Measurements from ENCODE around the gene ELOVL6. TPM values are rescaled to one million over a fixed set of nuclear protein-coding genes. Genes with fewer than 3 reads are reported as not detected.
"Not testable (repeated sequence)": the region's sequence is repeated elsewhere in the genome, so short reads cannot be mapped to it uniquely, and the experiment has no call there.

Gene ELOVL6
- total RNA-seq, 1 donor from 2014 or later = 51.6 TPM

DNA sequence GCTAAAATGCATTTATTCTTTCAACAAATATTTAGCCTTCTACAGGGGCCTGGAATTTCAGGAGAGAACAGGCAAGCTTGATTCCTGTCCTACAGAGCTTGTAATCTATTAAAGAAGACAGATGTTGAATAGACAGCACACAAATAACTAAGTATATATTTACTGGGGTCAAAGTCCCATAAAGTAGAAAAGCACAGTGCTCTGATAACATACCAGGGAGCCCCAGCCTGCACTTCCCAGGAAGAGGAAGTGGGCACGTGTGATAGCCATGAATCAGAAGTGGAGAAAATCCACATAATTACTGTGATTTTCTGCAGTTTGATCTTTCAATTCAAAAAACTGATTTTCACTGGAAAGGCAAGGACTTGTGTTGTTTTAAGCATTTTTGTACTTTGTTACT is 156.7 kb downstream of the ELOVL6 start:
- TF ChIP-seq, protein P1, sequence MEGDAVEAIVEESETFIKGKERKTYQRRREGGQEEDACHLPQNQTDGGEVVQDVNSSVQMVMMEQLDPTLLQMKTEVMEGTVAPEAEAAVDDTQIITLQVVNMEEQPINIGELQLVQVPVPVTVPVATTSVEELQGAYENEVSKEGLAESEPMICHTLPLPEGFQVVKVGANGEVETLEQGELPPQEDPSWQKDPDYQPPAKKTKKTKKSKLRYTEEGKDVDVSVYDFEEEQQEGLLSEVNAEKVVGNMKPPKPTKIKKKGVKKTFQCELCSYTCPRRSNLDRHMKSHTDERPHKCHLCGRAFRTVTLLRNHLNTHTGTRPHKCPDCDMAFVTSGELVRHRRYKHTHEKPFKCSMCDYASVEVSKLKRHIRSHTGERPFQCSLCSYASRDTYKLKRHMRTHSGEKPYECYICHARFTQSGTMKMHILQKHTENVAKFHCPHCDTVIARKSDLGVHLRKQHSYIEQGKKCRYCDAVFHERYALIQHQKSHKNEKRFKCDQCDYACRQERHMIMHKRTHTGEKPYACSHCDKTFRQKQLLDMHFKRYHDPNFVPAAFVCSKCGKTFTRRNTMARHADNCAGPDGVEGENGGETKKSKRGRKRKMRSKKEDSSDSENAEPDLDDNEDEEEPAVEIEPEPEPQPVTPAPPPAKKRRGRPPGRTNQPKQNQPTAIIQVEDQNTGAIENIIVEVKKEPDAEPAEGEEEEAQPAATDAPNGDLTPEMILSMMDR (conservative IDR thresholded peaks at IDR 0.05) = no peak
- Mint-ChIP-seq H3K4me1 (ENCODE audit: unreplicated experiment) (peaks cover 31% of the 10 kb centered on the region), H3K4me3 (no peak overlapping the region), H3K36me3 (peaks cover 1% of the 10 kb centered on the region), H3K27ac (no peak overlapping the region), H3K9me3 (no peaks in the 10 kb centered on the region), H3K27me3 (no peaks in the 10 kb centered on the region)
- DNase-seq (ENCODE audit: extremely low spot score, unreplicated experiment) = no peak

DNA sequence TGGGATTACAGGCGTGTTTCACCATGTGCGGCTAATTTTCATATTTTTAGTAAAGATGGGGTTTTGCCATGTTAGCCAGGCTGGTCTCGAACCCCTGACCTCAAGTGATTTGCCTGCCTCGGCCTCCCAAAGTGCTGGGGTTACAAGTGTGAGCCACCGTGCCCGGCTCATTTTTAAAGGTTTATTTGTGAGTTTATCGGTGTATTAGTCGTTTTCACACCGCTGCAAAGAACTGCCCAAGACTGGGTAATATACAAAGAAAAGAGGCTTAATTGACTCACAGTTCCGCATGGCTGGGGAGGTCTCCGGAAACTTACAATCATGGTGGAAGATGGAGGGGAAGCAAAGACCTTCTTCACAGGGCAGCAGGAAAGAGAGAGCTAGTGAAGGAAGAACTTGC is 159.3 kb downstream of the ELOVL6 start:
- not testable (repeated sequence) for H3K27ac Mint-ChIP-seq; DNase-seq (ENCODE audit: extremely low spot score, unreplicated experiment); H3K36me3 Mint-ChIP-seq; H3K27me3 Mint-ChIP-seq; H3K9me3 Mint-ChIP-seq; H3K4me3 Mint-ChIP-seq
- peaks cover 20% of the 10 kb centered on the region for H3K4me1 Mint-ChIP-seq (ENCODE audit: unreplicated experiment)

DNA sequence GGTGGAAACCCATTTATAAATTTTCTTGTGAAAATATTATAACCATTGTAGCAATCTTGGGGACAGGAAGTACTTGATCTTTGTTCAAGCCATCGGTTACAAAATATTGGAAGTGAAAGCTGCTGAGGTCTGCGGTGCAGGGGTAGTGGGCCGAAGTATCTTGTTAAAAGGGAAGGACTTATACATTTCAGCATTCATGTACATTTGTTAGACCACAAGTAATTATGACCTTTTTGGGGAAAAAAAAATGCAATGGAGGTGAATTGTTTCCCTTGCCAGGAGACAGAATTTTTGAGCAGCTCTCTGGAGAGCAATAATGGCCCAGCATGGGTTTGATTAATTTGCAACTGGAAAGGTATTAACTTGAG is 164.4 kb downstream of the ELOVL6 start:
- no peak for DNase-seq (ENCODE audit: extremely low spot score, unreplicated experiment)
- H3K4me1 Mint-ChIP-seq (ENCODE audit: unreplicated experiment) = no peaks in the 10 kb centered on the region
- H3K36me3 Mint-ChIP-seq = no peaks in the 10 kb centered on the region
- peaks cover 3% of the 10 kb centered on the region for H3K27me3 Mint-ChIP-seq
- H3K9me3 Mint-ChIP-seq = peaks cover 5% of the 10 kb centered on the region
- no peak overlapping the region for H3K27ac Mint-ChIP-seq
- no peak overlapping the region for H3K4me3 Mint-ChIP-seq
- TF ChIP-seq, protein P1 (conservative IDR thresholded peaks at IDR 0.05) = no peak

DNA sequence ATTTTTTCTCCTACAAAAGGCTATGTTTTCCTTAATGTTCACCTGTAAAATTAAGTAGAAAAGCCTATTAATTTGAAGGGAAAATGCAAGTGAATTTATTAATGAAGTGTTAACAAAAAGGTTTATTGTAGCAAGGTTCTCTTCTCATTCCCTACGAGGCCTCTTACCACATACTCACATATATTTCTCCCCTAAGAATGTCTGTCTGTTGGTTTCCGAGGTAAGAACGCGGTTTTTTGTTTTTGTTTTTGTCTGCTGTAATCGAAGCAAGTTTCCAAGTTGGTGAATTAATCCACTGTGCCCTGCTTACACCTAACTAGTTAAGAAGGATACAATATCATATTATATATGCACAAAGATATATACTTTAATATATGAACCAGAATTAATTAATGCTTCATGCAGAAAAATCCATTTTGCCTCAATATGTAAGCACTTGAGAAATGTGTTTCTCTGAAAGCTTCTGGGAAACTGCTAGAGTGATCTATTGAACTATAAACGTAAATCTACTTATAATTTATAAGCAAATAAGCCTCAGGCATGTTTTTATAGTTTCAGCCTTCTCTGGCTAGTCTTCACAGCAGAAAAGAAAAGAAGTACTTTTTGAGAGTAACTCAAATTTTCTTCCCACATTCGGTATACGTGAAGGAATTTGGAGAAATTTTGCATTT is 164.9 kb downstream of the ELOVL6 start:
- Mint-ChIP-seq H3K4me1 (ENCODE audit: unreplicated experiment) (no peaks in the 10 kb centered on the region), H3K36me3 (no peaks in the 10 kb centered on the region), H3K4me3 (no peak overlapping the region), H3K27ac (no peak overlapping the region), H3K9me3 (peaks cover 5% of the 10 kb centered on the region), H3K27me3 (peaks cover 3% of the 10 kb centered on the region)
- TF ChIP-seq, protein P1 (conservative IDR thresholded peaks at IDR 0.05) = no peak
- no peak for DNase-seq (ENCODE audit: extremely low spot score, unreplicated experiment)

DNA sequence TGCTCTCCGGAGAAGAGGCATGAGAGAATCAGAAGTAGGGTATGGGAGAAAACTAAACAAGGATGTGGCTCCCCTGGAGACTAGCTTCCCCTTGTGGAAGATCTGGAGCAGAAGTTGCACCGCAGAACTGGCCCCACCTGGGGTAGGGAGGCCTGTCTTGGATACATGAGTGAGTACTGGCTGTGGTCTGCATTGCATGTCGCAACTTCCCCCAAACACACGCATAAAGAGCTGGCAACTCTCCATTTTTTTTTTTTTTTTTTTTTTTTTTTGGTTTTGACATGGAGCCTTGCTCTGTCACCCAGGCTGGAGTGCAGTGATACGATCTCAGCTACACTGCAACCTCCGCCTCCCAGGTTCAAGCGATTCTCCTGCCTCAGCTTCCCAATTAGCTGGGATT is 165.8 kb downstream of the ELOVL6 start:
- Mint-ChIP-seq H3K9me3 (peaks cover 5% of the 10 kb centered on the region), H3K27ac (no peak overlapping the region), H3K4me3 (no peak overlapping the region), H3K4me1 (ENCODE audit: unreplicated experiment) (no peaks in the 10 kb centered on the region), H3K27me3 (peaks cover 3% of the 10 kb centered on the region), H3K36me3 (no peaks in the 10 kb centered on the region)
- no peak for DNase-seq (ENCODE audit: extremely low spot score, unreplicated experiment)
- TF ChIP-seq, protein P1 (conservative IDR thresholded peaks at IDR 0.05) = no peak

DNA sequence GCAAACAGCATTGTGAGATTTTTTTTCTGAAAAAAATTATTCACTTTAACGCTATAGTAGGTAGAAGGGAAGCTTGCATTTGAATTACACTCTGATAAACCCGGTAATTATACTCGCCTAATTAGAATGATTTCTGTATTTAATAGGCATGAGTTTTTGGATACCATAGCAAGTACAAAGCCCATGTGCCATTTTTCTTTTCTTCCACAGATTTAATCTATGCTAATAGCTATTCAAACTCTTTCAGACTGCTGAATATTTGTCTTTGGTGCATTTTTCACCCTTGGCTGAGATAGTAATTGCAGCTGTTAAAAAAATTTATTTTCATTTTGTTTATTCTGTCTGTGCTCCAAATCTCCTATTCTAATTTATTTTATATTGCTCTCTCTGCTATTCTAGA is 172.7 kb downstream of the ELOVL6 start:
- no peak overlapping the region for H3K27ac Mint-ChIP-seq
- no peaks in the 10 kb centered on the region for H3K36me3 Mint-ChIP-seq
- peaks cover 3% of the 10 kb centered on the region for H3K27me3 Mint-ChIP-seq
- no peaks in the 10 kb centered on the region for H3K4me1 Mint-ChIP-seq (ENCODE audit: unreplicated experiment)
- DNase-seq (ENCODE audit: extremely low spot score, unreplicated experiment) = no peak
- no peaks in the 10 kb centered on the region for H3K9me3 Mint-ChIP-seq
- no peak overlapping the region for H3K4me3 Mint-ChIP-seq
- TF ChIP-seq, protein P1 (conservative IDR thresholded peaks at IDR 0.05) = no peak

All from type B pancreatic cell (in vitro differentiated cells).